Fibroblast of upper back skin (primary cell): ENCODE results near the gene DPP10.

Experiments
- DNase-seq: peaks from one replicate; pipeline ENCODE4 v3.0.0-alpha.2; 2013

The DPP10 gene

DNA sequence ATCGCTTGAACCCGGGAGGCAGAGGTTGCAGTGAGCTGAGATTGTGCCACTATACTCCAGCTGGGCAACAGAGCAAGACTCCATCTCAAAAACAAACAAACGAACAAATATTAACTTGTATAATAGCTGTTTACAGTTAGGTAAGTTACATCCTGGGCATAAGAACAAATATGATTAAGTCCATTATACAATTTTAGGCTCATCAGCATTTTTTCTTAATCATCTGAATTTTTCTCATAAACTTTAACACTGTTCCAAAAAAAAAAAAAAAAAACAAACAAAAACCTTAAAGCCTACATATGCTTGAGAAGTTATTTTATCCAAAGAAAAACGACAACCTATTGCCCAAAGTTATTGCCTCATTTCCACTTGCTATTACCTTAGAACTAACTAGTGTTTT, 1042.5 kb downstream of the DPP10 start:
- DNase-seq, result no peak

DNA sequence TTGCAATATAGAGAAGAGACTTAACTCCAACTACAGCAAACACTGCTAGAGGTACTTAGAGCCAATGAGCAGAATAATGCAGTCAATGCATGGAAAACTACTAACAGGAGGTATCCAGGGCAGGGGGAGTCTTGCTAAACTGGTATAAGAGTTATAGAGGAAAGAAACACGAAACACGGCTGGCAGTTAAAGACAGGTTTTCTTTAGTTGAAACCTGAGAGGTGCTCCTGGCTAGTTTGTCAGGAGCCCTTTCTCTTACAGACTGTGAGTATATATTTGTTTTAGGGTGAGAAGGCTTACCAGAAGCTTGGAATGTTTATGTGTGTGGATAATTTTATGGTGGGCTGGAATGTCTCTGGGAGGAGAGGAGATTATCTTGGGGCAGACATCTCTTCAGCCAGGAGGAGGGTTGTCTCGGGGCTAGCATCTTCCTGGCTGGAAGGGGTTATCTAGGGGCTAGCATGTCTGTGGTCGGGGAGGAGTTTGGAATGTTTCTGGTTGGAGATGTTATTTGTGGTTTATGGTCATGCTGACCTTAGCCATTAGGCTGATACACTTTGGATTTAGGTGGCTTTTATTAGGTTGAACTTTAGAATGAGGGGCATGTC, 1048.8 kb downstream of the DPP10 start:
- DNase-seq, result no peak

GRCh38 chr2:115505331-115505730, 1062.9 kb downstream of the DPP10 start:
- no peak for DNase-seq

GRCh38 chr2:115520727-115521126, 1078.3 kb downstream of the DPP10 start:
- no peak for DNase-seq

DNA sequence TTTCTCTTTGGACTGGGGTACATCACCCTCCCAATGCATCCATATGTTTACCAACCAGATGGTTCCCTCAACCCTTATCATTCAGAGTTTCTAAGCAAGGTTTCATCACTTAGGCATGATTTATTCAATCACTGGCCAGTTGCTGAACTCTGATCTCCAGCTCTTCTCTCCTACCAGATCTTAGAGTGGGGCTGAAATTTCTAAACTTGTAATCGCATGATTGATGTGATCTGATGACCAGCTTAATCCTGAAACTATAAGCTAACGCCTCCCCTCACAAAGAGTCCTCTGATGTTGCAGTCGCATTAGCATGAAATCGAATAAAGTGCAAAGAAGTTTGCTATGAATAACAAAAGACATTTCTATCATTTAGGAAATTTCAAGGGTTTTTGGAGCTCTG, 1082.0 kb downstream of the DPP10 start:
- DNase-seq, result no peak

- DNase-seq, result no peak
Observed at GRCh38 chr2:115529627-115530026, 1087.2 kb downstream of the DPP10 start.

- DNase-seq, result no peak
Observed at GRCh38 chr2:115533081-115533480, 1090.6 kb downstream of the DPP10 start.

DNA sequence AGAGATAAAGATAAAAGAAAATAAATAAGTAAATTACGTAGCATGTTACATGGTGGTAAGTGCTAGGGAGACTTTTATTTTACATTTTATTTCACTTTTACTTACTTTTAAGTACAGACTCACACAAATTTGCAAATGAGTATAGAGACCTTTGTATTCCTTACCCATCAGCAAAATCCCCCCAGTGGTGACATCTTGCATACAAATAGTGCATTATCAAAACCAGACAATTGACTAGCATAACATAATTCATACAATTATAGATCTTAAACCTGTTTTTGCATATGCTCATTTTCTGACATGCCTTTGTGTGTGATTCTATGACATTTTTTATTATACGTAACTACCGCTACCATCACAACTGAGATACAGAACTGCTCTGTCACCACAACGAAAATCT, 1099.4 kb downstream of the DPP10 start:
- DNase-seq, result no peak

DNA sequence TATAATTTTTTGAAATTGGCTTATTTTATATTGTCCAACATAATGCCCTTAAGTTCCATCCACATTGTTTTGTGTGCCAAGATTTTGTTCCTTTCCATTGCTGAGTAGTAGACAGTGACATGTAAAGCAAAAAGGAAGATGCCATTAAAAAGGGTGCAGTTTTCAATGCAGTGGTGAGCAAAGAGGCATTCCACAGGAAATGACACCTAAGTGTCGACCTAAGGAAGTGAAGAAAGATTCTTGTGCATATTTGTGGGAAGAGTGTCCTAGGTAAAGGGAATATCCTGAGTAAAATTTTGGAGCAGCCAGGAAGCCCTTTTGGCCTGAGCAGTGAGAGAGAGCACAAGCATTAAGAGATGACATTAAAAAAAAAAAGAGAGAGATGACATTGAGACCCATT, 1099.9 kb downstream of the DPP10 start:
- no peak for DNase-seq

GRCh38 chr2:115543024-115543423, 1100.6 kb downstream of the DPP10 start:
- DNase-seq, result no peak

- DNase-seq, result no peak
Observed at GRCh38 chr2:115543461-115543860, 1101.0 kb downstream of the DPP10 start.

- no peak for DNase-seq
Observed at GRCh38 chr2:115549611-115550130, 1107.2 kb downstream of the DPP10 start.

DNA sequence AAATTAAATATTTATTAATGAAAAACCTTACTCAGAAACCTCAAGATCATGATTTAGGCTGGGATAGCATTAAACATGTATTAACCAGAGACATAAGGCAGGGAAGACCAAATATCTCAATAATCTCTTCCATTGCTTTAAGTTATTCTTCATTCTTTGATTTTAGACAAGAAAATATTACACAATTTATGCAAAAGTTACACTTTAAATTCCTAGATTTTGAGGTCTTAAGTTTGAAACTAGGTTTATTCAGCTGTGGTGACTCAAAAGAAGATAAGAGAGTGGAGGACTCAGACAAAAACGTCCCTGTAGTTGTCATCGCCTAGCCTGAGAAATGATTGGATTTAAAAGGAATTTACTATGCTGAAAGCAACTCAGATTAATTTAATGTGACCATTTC, 1110.3 kb downstream of the DPP10 start:
- DNase-seq, result no peak

GRCh38 chr2:115554153-115554552, 1111.7 kb downstream of the DPP10 start:
- no peak for DNase-seq

GRCh38 chr2:115558725-115559124, 1116.3 kb downstream of the DPP10 start:
- no peak for DNase-seq

- no peak for DNase-seq
Observed at GRCh38 chr2:115560666-115561065, 1118.2 kb downstream of the DPP10 start.

DNA sequence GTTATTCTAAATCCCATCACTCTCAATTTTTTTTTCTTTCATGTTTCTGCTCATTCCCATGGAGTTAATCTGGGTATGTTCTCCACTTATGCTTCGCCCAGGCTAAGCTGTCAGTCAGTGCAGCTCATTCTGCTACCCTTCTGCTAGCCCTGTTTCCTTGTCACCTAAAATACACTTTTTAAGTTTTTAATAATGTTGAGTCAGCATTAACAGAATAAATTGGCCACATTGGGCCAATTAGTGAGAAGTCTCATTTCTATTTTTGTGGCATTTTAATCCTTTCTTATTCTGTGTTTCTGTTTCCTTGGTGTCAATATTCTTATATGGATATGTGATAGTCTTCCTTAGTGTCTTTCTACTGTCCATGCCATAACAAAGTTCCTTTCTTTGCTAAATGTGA, 1126.2 kb downstream of the DPP10 start:
- DNase-seq, result no peak

DNA sequence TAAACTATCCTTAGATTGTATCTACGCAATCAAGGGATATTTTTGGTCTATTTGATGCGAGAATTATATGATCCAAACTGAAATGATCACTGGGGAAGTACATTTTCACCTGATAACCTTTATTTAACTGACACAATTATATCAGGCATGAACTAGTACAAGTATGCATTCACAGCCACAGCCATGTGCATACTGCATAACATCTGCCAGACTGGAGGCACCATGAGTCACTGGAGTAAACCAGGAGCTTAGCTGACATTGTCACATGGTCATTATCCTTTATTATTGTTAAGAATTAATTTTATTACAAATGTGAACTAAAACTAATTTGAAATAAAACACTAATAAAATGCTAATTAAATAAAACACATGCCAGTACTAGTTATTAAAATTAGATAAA, 1127.1 kb downstream of the DPP10 start:
- no peak for DNase-seq

DNA sequence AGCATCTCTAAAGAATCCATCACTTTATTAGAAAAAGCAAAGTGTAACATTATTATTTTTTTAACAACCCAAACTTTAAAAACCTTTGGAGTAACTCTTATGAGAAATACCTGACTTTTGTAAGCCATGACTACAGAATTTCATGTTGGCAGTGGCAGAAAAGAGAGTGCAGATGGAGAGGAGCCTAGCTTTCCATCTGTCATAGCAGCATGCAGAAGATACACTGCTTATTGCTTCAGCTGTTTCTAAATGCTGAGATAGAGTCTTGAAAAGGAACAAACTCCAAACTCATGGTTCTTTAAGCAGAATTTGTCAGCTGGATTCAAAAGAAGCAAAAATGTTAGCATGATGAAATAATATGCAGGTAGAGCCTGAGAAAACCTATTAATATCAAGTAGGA, 1130.3 kb downstream of the DPP10 start:
- DNase-seq, result no peak

- DNase-seq, result no peak
Observed at GRCh38 chr2:115573756-115574155, 1131.3 kb downstream of the DPP10 start.

DNA sequence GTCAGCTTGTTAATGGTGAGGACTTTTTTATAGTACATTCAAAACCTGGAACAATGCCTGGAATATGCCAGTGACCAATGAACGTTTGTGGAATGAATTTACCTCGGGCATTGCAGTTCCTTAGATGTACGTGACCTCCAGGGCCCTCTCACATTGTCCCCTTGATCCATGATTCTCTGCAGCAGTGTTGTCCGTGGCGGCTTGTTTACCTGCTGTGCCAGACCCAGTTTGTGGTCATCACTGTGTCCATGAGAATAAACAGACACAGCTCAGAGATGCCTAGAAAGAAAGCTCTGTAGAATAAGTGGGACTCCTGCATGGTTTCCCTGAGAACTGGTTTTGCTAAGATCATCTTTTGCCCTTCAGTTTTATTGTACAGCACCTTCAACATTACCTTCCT, 1132.2 kb downstream of the DPP10 start:
- DNase-seq, result no peak

DNA sequence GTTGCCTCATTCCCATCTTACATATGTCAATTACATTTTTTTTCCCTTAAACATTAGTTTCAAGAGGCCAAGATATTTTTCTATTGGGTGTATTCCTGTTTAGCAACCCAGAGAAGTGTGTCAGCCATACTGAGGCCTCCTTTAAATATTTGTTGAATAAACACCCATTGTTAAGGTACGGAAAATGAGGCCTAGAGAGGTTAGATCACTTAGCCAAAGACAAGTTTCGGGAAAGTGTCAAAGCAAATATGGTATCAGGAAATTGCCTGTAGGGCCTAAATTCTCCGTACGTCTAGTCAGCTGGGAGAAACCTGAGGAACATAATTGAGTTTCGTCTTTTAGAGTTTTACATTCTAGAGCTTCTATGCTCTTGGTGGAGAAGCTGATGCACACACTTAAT, 1138.3 kb downstream of the DPP10 start:
- DNase-seq, result no peak

- no peak for DNase-seq
Observed at GRCh38 chr2:115584507-115584906, 1142.1 kb downstream of the DPP10 start.

DNA sequence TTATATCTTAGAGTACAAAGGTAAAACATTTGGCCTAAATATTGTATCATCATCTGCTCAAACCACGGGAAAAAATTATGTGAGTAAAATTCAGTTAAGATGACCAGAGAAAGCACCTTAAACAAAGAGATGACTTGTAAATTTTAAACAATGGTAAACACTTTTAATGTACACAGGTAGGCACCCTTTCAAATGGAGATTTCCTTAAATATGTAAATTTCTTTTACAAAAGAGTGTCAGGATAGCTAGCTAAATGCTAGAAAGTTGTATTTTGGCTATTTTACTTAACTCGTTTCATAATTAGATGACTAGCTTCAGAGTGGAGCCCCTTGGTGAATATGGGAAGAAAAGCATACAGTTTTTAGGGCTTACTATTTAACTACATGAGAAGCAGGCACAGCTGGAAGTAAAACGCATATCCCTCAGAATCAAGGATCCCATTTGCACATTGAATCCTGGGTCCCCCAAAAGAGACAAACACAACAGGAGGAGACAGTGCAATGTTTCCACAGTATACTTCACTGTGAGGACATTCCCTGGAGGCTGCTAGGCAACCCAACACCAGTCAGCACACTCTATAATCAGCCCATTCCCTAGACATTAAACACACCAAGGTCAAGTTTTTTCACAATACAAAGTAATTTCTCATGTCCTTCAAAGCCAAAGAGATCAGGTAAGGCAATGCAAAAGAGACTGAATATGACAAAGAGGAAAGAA, 1154.4 kb downstream of the DPP10 start:
- no peak for DNase-seq

DNA sequence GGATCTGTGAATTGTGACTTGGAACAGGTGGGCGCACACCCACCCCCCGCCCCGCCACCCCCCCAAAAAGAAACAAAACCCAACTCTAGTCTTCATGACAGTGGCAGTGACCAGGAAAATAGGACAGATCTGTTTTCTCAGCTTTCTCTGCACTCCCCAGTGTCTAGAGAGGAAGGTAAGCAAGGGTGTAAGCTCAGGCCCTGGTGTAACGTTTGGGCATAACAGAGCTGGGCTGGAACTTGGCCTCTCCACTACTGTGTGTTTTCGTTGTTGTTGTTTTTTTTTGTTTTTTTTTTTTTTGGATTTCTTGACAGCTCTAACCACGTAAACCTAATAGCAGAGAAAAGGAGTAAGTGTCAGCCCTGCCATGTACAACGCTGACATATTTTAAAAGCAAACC, 1160.8 kb downstream of the DPP10 start:
- DNase-seq, result no peak
